Measurements from ENCODE around the gene SLC7A6OS.

Gene SLC7A6OS

GRCh38 chr16:68279726-68280558 is 30.8 kb downstream of the SLC7A6OS start:
- no peak for DNase-seq (ENCODE audit: low spot score)

- no peak for DNase-seq (ENCODE audit: low spot score)
Observed at GRCh38 chr16:68276223-68276622, 34.5 kb downstream of the SLC7A6OS start.

GRCh38 chr16:68275611-68276191 is 35.0 kb downstream of the SLC7A6OS start:
- DNase-seq (ENCODE audit: low spot score) = no peak

GRCh38 chr16:68274441-68274840 is 36.3 kb downstream of the SLC7A6OS start:
- no peak for DNase-seq (ENCODE audit: low spot score)

GRCh38 chr16:68273896-68274295 is 36.9 kb downstream of the SLC7A6OS start:
- no peak for DNase-seq (ENCODE audit: low spot score)

- no peak for DNase-seq (ENCODE audit: low spot score)
Observed at GRCh38 chr16:68273459-68273858, 37.3 kb downstream of the SLC7A6OS start.

- no peak for DNase-seq (ENCODE audit: low spot score)
Observed at GRCh38 chr16:68272507-68273209, 38.1 kb downstream of the SLC7A6OS start.

GRCh38 chr16:68270353-68270752 is 40.4 kb downstream of the SLC7A6OS start:
- DNase-seq (ENCODE audit: low spot score) = no peak

GRCh38 chr16:68269793-68270192 is 41.0 kb downstream of the SLC7A6OS start:
- DNase-seq (ENCODE audit: low spot score) = no peak

- DNase-seq (ENCODE audit: low spot score) = no peak
Observed at GRCh38 chr16:68267612-68268405, 42.9 kb downstream of the SLC7A6OS start.

- DNase-seq (ENCODE audit: low spot score) = no peak
Observed at GRCh38 chr16:68265078-68265920, 45.4 kb downstream of the SLC7A6OS start.

GRCh38 chr16:68264128-68265077 is 46.3 kb downstream of the SLC7A6OS start, which contains the start of gene SLC7A6:
Gene SLC7A6 (plus strand): TSS chr16:68264526. CDS start chr16:68274727, 10,201 bp downstream.
- DNase-seq (ENCODE audit: low spot score) = peak; percentile 60

- no peak for DNase-seq (ENCODE audit: low spot score)
Observed at GRCh38 chr16:68263559-68264127, 47.1 kb downstream of the SLC7A6OS start.

GRCh38 chr16:68259007-68259825 is 51.5 kb downstream of the SLC7A6OS start:
- DNase-seq (ENCODE audit: low spot score) = no peak

- DNase-seq (ENCODE audit: low spot score) = no peak
Observed at GRCh38 chr16:68257906-68258800, 52.6 kb downstream of the SLC7A6OS start.

- no peak for DNase-seq (ENCODE audit: low spot score)
Observed at GRCh38 chr16:68257251-68257905, 53.4 kb downstream of the SLC7A6OS start.

GRCh38 chr16:68255712-68256111 is 55.0 kb downstream of the SLC7A6OS start:
- no peak for DNase-seq (ENCODE audit: low spot score)

All from globus pallidus (tissue), 1 donor.